ENCODE results near the gene GNB1L. TPM values are rescaled to one million over a fixed set of nuclear protein-coding genes. Genes with fewer than 3 reads are reported as not detected.

The GNB1L gene
- polyA plus RNA-seq, 1 donor from 2014 or later: 15.3 TPM

GRCh38 chr22:19748991-19749664 is 105.5 kb downstream of the GNB1L start:
- no peak overlapping the region for H3K27ac Mint-ChIP-seq

DNA sequence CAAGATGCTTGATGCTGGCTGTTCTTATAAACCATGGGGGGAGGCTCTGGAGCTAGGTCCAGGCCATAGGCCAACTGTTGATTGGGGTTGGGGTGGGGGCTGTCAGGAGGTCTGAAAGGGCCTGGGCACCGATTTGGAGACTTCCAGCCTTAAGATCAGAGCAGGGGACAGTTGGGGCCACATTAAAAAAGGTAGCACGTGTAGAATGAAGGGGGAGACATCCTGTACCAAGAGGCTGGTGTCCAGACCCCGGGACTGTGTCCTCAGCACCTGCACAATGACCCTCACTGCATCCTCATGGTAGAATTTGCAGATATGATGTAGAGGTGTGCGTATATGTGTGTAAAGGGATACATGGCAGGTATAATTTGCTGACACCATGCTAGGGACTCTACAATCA is 106.5 kb downstream of the GNB1L start:
- Mint-ChIP-seq H3K36me3 (no peaks in the 10 kb centered on the region), H3K27me3 (peaks cover 9% of the 10 kb centered on the region), H3K4me1 (no peaks in the 10 kb centered on the region), H3K4me3 (no peak overlapping the region), H3K27ac (no peak overlapping the region), H3K9me3 (no peaks in the 10 kb centered on the region)

More at GRCh38 chr22:19748991-19749664, 105.5 kb downstream of the GNB1L start:
- H3K27me3 Mint-ChIP-seq: peaks cover 17% of the 10 kb centered on the region
- H3K4me1 Mint-ChIP-seq: no peaks in the 10 kb centered on the region
- H3K36me3 Mint-ChIP-seq: no peaks in the 10 kb centered on the region
- no peaks in the 10 kb centered on the region for H3K9me3 Mint-ChIP-seq
- no peak overlapping the region for H3K4me3 Mint-ChIP-seq

GRCh38 chr22:19747551-19747950 is 107.1 kb downstream of the GNB1L start:
- Mint-ChIP-seq H3K27me3 (peaks cover 4% of the 10 kb centered on the region), H3K9me3 (no peaks in the 10 kb centered on the region), H3K4me1 (no peaks in the 10 kb centered on the region), H3K36me3 (no peaks in the 10 kb centered on the region), H3K4me3 (no peak overlapping the region), H3K27ac (no peak overlapping the region)

- Mint-ChIP-seq H3K9me3 (no peaks in the 10 kb centered on the region), H3K4me1 (no peaks in the 10 kb centered on the region), H3K36me3 (no peaks in the 10 kb centered on the region), H3K27me3 (peaks cover 3% of the 10 kb centered on the region), H3K27ac (no peak overlapping the region), H3K4me3 (no peak overlapping the region)
Measured at GRCh38 chr22:19746726-19747125, 107.9 kb downstream of the GNB1L start.

DNA sequence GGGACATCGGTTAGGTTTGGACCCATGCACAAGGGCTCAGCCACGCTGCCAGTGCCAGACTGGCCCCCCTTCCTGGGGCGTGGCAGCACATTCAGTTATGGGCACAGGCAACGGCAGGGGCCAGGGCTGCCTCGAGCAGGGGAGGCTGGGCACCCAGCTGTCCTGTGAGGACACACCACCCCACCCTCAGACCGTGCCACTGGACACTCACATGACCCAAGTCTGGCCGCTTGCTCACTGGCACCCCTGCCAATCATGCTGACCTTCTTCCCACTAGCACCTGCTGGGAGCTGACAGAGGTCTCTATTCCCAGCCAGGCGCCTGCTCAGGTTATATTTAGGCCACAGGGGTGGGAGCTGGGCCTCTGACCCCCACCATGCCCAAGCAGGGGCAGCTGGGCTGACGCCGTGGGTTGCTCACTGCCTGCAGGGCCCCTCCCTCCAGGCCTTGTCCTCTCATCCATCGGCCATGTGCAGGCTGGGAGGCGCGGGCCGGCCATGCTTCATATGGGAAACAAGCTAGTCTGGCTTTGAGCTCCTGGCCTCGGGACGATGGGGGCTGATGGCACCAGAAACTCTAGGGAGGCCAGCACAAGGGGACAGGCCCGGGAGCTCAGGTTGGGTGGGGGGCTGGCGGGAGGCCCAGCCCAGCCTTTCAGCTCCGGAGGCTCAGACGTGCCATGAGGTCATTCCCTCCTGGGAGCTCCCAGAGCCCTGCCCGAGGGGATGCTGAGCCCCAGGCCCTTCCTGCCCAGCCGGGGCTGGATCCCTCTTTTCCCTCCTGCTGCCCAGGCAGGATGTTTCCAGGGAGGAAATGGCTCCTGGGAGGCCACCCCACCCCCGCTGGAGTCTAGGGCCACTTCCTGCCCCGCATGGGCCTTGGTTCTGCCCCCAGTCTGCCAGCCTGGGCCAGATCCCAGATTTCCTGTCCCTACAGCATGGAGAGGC is 109.2 kb downstream of the GNB1L start:
- H3K9me3 Mint-ChIP-seq: no peaks in the 10 kb centered on the region
- no peak overlapping the region for H3K4me3 Mint-ChIP-seq
- no peak overlapping the region for H3K27ac Mint-ChIP-seq
- H3K36me3 Mint-ChIP-seq: no peaks in the 10 kb centered on the region
- H3K27me3 Mint-ChIP-seq: peaks cover 3% of the 10 kb centered on the region
- H3K4me1 Mint-ChIP-seq: no peaks in the 10 kb centered on the region

- Mint-ChIP-seq H3K36me3 (no peaks in the 10 kb centered on the region), H3K27ac (no peak overlapping the region), H3K4me3 (no peak overlapping the region), H3K27me3 (peaks cover 3% of the 10 kb centered on the region), H3K4me1 (no peaks in the 10 kb centered on the region), H3K9me3 (no peaks in the 10 kb centered on the region)
Measured at GRCh38 chr22:19744350-19745006, 110.2 kb downstream of the GNB1L start.

DNA sequence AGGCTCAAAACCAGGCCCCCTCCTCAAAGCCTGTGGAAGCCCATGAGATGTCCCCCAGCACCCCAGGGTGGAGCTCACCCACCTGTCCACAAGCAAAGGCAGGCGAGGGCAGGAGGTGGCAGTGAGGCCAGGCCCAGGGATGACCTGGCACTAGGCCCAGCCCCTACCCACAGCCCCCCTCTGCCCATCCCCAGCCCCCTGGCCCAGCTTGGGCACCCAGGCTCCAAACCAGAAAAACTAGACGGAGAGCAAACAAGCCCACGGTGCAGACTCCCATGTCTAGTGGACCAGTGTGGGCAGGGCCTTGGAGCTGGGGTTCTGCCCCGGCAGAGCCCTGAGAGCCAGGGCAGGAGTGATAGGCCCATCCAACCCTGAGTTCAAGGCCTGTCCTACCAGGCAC is 111.0 kb downstream of the GNB1L start:
- H3K4me3 Mint-ChIP-seq: no peak overlapping the region
- H3K9me3 Mint-ChIP-seq: no peaks in the 10 kb centered on the region
- H3K27ac Mint-ChIP-seq: no peak overlapping the region
- H3K27me3 Mint-ChIP-seq: no peaks in the 10 kb centered on the region
- H3K4me1 Mint-ChIP-seq: no peaks in the 10 kb centered on the region
- H3K36me3 Mint-ChIP-seq: no peaks in the 10 kb centered on the region

DNA sequence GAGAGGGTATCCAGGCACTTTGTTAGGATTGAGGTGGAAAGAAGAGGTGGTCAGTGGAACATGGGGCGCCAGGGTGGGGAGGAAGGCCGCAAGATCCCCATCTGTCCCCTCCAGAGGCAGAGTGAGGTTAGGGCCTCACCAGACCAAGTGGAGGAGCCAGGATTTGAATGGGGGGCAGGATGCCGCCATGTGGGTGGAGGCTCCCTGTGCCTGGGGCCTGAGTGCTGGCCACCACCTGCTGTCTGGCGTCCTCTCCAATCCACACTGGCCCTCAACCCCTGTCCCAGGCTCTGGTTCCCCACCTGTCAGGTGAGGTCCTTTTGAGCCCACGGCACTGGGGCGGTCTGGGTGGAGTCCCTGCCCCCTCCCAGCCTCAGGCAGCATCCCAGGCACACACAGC is 111.6 kb downstream of the GNB1L start:
- H3K27ac Mint-ChIP-seq: no peak overlapping the region
- no peaks in the 10 kb centered on the region for H3K36me3 Mint-ChIP-seq
- no peaks in the 10 kb centered on the region for H3K4me1 Mint-ChIP-seq
- H3K27me3 Mint-ChIP-seq: no peaks in the 10 kb centered on the region
- no peak overlapping the region for H3K4me3 Mint-ChIP-seq
- no peaks in the 10 kb centered on the region for H3K9me3 Mint-ChIP-seq

- Mint-ChIP-seq H3K27me3 (no peaks in the 10 kb centered on the region), H3K4me1 (no peaks in the 10 kb centered on the region), H3K9me3 (no peaks in the 10 kb centered on the region), H3K4me3 (no peak overlapping the region), H3K27ac (no peak overlapping the region), H3K36me3 (no peaks in the 10 kb centered on the region)
Measured at GRCh38 chr22:19742160-19743066, 112.3 kb downstream of the GNB1L start.

- Mint-ChIP-seq H3K4me1 (no peaks in the 10 kb centered on the region), H3K36me3 (no peaks in the 10 kb centered on the region), H3K27me3 (no peaks in the 10 kb centered on the region), H3K27ac (no peak overlapping the region), H3K9me3 (no peaks in the 10 kb centered on the region), H3K4me3 (no peak overlapping the region)
Measured at GRCh38 chr22:19741053-19741452, 113.6 kb downstream of the GNB1L start.

DNA sequence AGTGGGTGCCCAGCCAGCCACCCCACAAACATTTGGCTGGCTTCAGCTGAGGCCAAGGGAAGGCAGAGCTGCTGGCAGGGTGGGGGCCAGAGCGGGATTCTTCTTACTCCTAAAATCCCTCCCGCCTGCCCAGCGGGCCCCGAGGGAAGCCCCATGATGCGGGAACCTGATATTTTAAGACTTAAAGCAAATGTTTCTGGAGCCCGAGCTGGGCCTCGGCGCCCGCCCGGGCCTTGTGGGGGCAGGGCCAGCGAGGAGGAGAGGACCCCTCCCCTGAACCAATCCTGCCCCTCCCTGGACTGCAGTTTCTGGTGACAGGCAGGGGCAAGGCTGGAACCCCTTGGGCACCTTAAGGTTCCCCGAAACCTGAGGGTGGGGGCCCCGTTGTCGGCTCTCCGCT is 114.1 kb downstream of the GNB1L start:
- Mint-ChIP-seq H3K9me3 (no peaks in the 10 kb centered on the region), H3K4me3 (no peak overlapping the region), H3K4me1 (no peaks in the 10 kb centered on the region), H3K27me3 (no peaks in the 10 kb centered on the region), H3K27ac (no peak overlapping the region), H3K36me3 (no peaks in the 10 kb centered on the region)

DNA sequence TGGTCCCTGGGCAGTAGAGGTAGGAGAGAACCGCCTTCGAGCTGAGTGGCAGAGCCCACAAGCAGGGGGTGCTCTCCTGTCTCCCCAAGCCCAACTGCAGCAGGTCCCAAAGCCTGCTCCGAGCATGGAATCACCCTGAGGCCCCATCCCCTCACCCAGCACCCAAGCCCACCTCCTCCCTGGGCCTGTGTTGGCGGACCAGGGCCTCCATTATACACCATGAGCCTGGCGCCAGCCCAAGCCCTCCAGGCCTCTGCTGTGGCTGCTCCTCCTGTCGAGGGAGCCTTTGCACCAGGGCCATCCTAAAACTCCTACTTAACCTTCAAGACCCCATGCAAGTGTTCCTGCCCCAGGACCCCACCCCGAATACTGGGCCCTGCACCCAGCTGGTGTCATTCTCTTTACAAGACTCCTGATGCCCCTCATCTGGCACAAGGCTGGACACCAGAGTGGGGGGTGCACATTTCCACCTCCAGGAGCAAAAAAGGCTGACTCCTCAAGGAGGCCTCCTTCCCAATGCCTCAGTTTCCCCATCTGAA is 114.7 kb downstream of the GNB1L start:
- Mint-ChIP-seq H3K9me3 (no peaks in the 10 kb centered on the region), H3K27ac (no peak overlapping the region), H3K4me1 (no peaks in the 10 kb centered on the region)

DNA sequence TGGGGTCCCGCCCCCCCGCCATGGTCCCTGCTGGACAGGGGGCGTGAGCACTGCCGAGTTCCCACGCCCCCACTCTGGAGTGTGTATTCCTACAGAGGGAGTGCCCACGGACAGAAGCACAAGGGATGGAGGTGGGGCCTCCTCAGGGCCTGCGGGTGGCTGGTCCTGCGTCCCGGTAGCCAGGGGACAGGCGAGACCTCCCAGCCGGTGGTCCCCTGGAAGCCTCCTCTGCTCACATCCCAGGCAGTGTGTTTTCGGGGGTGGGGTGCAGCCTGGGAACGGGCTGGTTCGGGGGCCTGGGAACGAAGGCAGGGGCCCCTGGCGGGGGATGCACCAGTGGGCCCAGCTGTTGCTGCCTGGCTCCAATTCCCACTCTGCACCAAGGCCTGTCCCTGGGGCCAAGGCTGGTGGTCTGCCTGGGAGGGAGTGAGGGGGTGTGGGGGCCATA is 115.2 kb downstream of the GNB1L start:
- no peaks in the 10 kb centered on the region for H3K9me3 Mint-ChIP-seq
- H3K27me3 Mint-ChIP-seq: no peaks in the 10 kb centered on the region
- no peaks in the 10 kb centered on the region for H3K4me1 Mint-ChIP-seq
- no peak overlapping the region for H3K4me3 Mint-ChIP-seq
- no peaks in the 10 kb centered on the region for H3K36me3 Mint-ChIP-seq
- no peak overlapping the region for H3K27ac Mint-ChIP-seq

More for the DNA sequence above, 114.7 kb downstream of the GNB1L start:
- Mint-ChIP-seq H3K36me3 (no peaks in the 10 kb centered on the region), H3K27me3 (no peaks in the 10 kb centered on the region), H3K4me3 (no peak overlapping the region)

- H3K27me3 Mint-ChIP-seq: no peaks in the 10 kb centered on the region
- H3K36me3 Mint-ChIP-seq: no peaks in the 10 kb centered on the region
- H3K9me3 Mint-ChIP-seq: no peaks in the 10 kb centered on the region
- H3K4me1 Mint-ChIP-seq: no peaks in the 10 kb centered on the region
- H3K27ac Mint-ChIP-seq: no peak overlapping the region
- H3K4me3 Mint-ChIP-seq: no peak overlapping the region
Measured at GRCh38 chr22:19738664-19739447, 115.8 kb downstream of the GNB1L start.
